ENCODE measurements around the gene FOXF2. TPM values are rescaled to one million over a fixed set of nuclear protein-coding genes. Genes with fewer than 3 reads are reported as not detected.

Gene FOXF2
- total RNA-seq, 1 donor from 2014 or later = not detected

- no peaks in the 10 kb centered on the region for H3K9me3 Mint-ChIP-seq
- H3K4me1 Mint-ChIP-seq = no peaks in the 10 kb centered on the region
- no peak for DNase-seq (ENCODE audit: low read depth, low spot score)
- peaks cover 47% of the 10 kb centered on the region for H3K27me3 Mint-ChIP-seq (ENCODE audit: low read depth)
- H3K36me3 Mint-ChIP-seq (ENCODE audit: low read depth) = no peaks in the 10 kb centered on the region
- no peak overlapping the region for H3K27ac Mint-ChIP-seq (ENCODE audit: unreplicated experiment)
- no peak overlapping the region for H3K4me3 Mint-ChIP-seq
- TF ChIP-seq CTCF (conservative IDR thresholded peaks at IDR 0.05) = no peak
These were observed 50.0 kb downstream of the FOXF2 start for GRCh38 chr6:1439349-1439748.

DNA sequence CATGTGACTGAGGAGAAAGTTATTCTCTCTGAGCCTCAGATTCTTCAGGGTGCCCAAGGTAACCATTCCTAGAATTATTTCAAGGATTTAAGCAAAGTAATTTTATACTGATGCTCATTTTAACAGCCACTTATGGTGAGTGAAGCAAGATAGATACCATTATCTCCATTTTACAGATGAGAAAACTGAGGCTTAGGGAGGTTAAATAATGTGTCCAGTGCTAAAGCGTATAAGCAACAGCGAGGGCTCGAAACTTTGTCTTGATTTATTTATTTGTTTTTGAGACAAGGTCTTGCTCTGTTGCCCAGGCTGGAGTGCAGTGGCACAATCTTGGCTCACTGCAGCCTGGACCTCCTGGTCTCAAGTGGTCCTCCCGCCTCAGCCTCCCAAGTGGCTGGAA lies 53.6 kb downstream of the FOXF2 start:
- no peaks in the 10 kb centered on the region for H3K9me3 Mint-ChIP-seq
- H3K36me3 Mint-ChIP-seq (ENCODE audit: low read depth) = no peaks in the 10 kb centered on the region
- no peak overlapping the region for H3K27ac Mint-ChIP-seq (ENCODE audit: unreplicated experiment)
- no peak overlapping the region for H3K4me3 Mint-ChIP-seq
- TF ChIP-seq CTCF (conservative IDR thresholded peaks at IDR 0.05) = no peak
- peaks cover 19% of the 10 kb centered on the region for H3K27me3 Mint-ChIP-seq (ENCODE audit: low read depth)
- no peaks in the 10 kb centered on the region for H3K4me1 Mint-ChIP-seq
- DNase-seq (ENCODE audit: low read depth, low spot score) = no peak

Small RNA genes within 50 kb of the gene (microRNA-seq; reads per million reads assigned to microRNA genes)
- not detected for gene MIR6720

Other genes starting within 250 kb of the FOXF2 start
- not detected in 2 replicates for gene FOXQ1, start 77.5 kb upstream of the FOXF2 start, total RNA-seq
- 1.7 and 1.8 TPM in 2 replicates for gene FOXC1, start 220.3 kb downstream of the FOXF2 start, total RNA-seq

Data from neural crest cell (in vitro differentiated cells).